ENCODE measurements around the gene MOB2.

DNA sequence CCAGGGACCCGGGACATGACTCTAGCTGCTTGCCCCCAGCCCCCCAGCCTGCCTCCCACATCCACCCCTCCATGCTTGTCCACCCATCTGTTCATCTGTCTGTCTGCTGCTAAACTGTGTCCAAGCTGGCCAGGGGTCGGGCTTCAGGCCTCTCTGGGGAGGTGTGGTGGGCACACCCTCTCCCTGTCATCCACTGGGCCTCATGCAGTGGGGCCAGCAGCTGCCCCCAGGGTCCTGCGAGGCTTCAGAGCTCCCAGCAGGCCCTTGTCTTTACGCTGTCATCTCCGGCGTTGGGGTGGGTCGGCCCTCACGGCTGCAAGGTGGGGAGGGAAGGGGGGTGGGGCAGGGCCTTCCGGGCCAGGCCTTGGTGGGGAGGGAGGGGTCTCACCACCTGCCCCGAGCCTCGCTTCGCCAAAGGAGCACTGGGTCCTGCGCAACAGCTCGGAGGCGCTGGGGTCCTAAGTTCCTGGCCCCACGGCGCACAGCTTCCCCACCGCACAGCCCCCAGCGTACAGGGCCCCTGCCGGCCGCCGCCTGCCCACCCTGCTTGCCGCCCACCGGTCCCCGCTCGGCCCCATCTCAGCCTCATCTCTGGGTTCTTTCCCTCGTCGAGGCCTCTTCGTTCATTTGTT, 26.7 kb downstream of the MOB2 start:
- TF ChIP-seq, protein P1, sequence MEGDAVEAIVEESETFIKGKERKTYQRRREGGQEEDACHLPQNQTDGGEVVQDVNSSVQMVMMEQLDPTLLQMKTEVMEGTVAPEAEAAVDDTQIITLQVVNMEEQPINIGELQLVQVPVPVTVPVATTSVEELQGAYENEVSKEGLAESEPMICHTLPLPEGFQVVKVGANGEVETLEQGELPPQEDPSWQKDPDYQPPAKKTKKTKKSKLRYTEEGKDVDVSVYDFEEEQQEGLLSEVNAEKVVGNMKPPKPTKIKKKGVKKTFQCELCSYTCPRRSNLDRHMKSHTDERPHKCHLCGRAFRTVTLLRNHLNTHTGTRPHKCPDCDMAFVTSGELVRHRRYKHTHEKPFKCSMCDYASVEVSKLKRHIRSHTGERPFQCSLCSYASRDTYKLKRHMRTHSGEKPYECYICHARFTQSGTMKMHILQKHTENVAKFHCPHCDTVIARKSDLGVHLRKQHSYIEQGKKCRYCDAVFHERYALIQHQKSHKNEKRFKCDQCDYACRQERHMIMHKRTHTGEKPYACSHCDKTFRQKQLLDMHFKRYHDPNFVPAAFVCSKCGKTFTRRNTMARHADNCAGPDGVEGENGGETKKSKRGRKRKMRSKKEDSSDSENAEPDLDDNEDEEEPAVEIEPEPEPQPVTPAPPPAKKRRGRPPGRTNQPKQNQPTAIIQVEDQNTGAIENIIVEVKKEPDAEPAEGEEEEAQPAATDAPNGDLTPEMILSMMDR (IDR thresholded peaks at IDR 0.05; ENCODE audit: borderline replicate concordance, extremely low read depth, low read length, poor library complexity, severe bottlenecking), result no peak
- no peak for TF ChIP-seq EZH2 (IDR thresholded peaks at IDR 0.05; ENCODE audit: borderline replicate concordance, low read depth, low read length, severe bottlenecking)

Measured in DND-41 (cell line).